ENCODE results near the gene ZDHHC24.

- TF ChIP-seq CTCF (IDR thresholded peaks at IDR 0.05; ENCODE audit: borderline replicate concordance, extremely low read depth, low read length, poor library complexity, severe bottlenecking) (no peak), EZH2 (IDR thresholded peaks at IDR 0.05; ENCODE audit: borderline replicate concordance, low read depth, low read length, severe bottlenecking) (no peak)
Measured at GRCh38 chr11:66549696-66550095, 3.8 kb upstream of the ZDHHC24 start.
